HepG2 (cell line): Measurements from ENCODE around the gene BSN. TPM values are rescaled to one million over a fixed set of nuclear protein-coding genes. Genes with fewer than 3 reads are reported as not detected.
"Not testable (repeated sequence)": the region's sequence is repeated elsewhere in the genome, so short reads cannot be mapped to it uniquely, and the experiment has no call there.

Experiments
- ATAC-seq: fragments of 200-7000 bp; cut with Tn5 transposase; 3 replicates; pipeline ENCODE4 v1.9.1; 2020; ENCODE audit warnings: mild to moderate bottlenecking, moderate library complexity
- BruUV-seq: library from RNA; stranded (reverse); fragments of 400-500 nt; replicated peaks from 2 replicates; lab custom pipeline; 2021; lab: Mats Ljungman, UMichigan
- CTCF ChIA-PET: fragments of 300-600 bp; formaldehyde crosslinking; extraction: SDS; loops from one replicate; lab custom pipeline; 2021; ENCODE audit warnings: low total read pairs, inconsistent platforms, low intra/inter-chr PET ratio; lab: Yijun Ruan, JAX
- POLR2A ChIA-PET: fragments of 350-600 bp; sonication (Branson Sonifier 250); formaldehyde crosslinking; loops from one replicate; lab custom pipeline; 2020; ENCODE audit warnings: antibody characterized with exemption, inconsistent platforms; lab: Yijun Ruan, JAX
- DNase-seq: peaks from one replicate; pipeline ENCODE4 v3.0.0-alpha.2; 2015; ENCODE audit warnings: low spot score
- FAIRE-seq: peaks from 3 replicates; lab custom pipeline; 2011; peaks lifted over from hg19 to GRCh38; lab: Jason Lieb, UNC
- H2AFZ ChIP-seq: one replicate; pipeline ENCODE4 v1.6.1; 2011; ENCODE audit warnings: low read length, inconsistent platforms
- H3K27ac ChIP-seq: fragments of 300-600 bp; 3 replicates; pipeline ENCODE4 v1.8.0; 2011; ENCODE audit warnings: mixed run types, mild to moderate bottlenecking, mixed read lengths, low read length, inconsistent platforms; ENCODE audit not compliant: insufficient read depth; ENCODE audit errors: extremely low read length
- H3K27me3 ChIP-seq, 2 experiments: fragments of 200-600 bp in 1 of 2; 2 replicates in 1 of 2; 3 replicates in 1 of 2; pipeline versions ENCODE4 v1.6.0 to v1.8.0; 2011; ENCODE audit warnings: low read length in 2 of 2, mild to moderate bottlenecking in 2 of 2, moderate library complexity in 2 of 2, inconsistent platforms in 1 of 2; ENCODE audit not compliant: insufficient read depth in 2 of 2, control insufficient read depth in 1 of 2
- H3K36me3 ChIP-seq, 2 experiments: fragments of 200-600 bp in 1 of 2; replicated peaks in 1 of 2; 2 replicates in 1 of 2; 3 replicates in 1 of 2; pipeline versions ENCODE4 v1.5.1 to v1.8.0; 2011; ENCODE audit warnings: low read length in 2 of 2, inconsistent platforms in 1 of 2; ENCODE audit not compliant: insufficient read depth in 2 of 2, control insufficient read depth in 1 of 2
- H3K4me1 ChIP-seq: 2 replicates; pipeline ENCODE4 v1.5.1; 2012; ENCODE audit warnings: low read length, inconsistent platforms; ENCODE audit not compliant: insufficient read depth
- H3K4me2 ChIP-seq: 2 replicates; pipeline ENCODE4 v1.6.0; 2011; ENCODE audit warnings: low read depth, low read length, inconsistent platforms
- H3K4me3 ChIP-seq, 3 experiments: fragments of 200-600 bp in 1 of 3; sonication (generic), shearing (Covaris generic) in 1 of 3; replicated peaks in 1 of 3; 2 replicates each; pipeline ENCODE4 v1.5.1; 2011 to 2016; ENCODE audit warnings: low read length in 3 of 3, inconsistent platforms in 2 of 3, low read depth in 2 of 3, mild to moderate bottlenecking in 2 of 3, control low read depth in 1 of 3, mixed read lengths in 1 of 3; ENCODE audit not compliant: insufficient read depth in 1 of 3
- H3K79me2 ChIP-seq: one replicate; pipeline ENCODE4 v1.6.1; 2011; ENCODE audit warnings: low read length, inconsistent platforms; ENCODE audit not compliant: insufficient read depth
- H3K9ac ChIP-seq: 2 replicates; pipeline ENCODE4 v1.6.0; 2011; ENCODE audit warnings: mild to moderate bottlenecking, low read depth, low read length, inconsistent platforms; ENCODE audit not compliant: insufficient read depth
- H3K9me3 ChIP-seq: 2 replicates; pipeline ENCODE4 v1.5.1; 2012; ENCODE audit warnings: mild to moderate bottlenecking, low read length
- H4K20me1 ChIP-seq: 2 replicates; pipeline ENCODE4 v1.6.0; 2011; ENCODE audit warnings: inconsistent platforms, mild to moderate bottlenecking, low read length, moderate library complexity; ENCODE audit not compliant: insufficient read depth
- WGBS: methylation state at CpG from one replicate; pipeline ENCODE4 v1.1.6; 2017; ENCODE audit warnings: low lambda C conversion rate; 5-methylcytosine and 5-hydroxymethylcytosine counted together
- in situ Hi-C: cut with HindIII; loops from 2 replicates; pipeline ENCODE4 v1.10.0; 2017; ENCODE audit warnings: low pct_unique_long_range_greater_than_20kb; ENCODE audit not compliant: extremely low pct_ligation_motif_present
- intact Hi-C: fragments of 100-400 bp; cut with micrococcal nuclease; formaldehyde crosslinking; loops from one replicate; pipeline ENCODE4 v1.10.0; 2022; ENCODE audit not compliant: unreplicated experiment
- polyA plus RNA-seq, 8 experiments: library from polyadenylated mRNA; depleted of rRNA in 3 of 8; stranded (reverse) in 7 of 8; unstranded in 1 of 8; fragments of >200 nt; fragmentation: Illumina TruSeq in 4 of 8; extraction: Trizol in 4 of 8; gene quantifications; 2 replicates each; pipeline versions ENCODE4 v1.2.1 to v1.2.3, GENCODE V29; 2011 to 2016; ENCODE audit warnings: low read depth in 4 of 8, missing spikeins in 1 of 8, mixed read lengths in 1 of 8; ENCODE audit not compliant: insufficient read depth in 1 of 8
- total RNA-seq, 5 experiments: library from RNA; depleted of rRNA; stranded (reverse); fragments of >200 nt; fragmentation: Illumina TruSeq; extraction: Trizol; gene quantifications; 2 replicates each; pipeline ENCODE4 v1.2.3, GENCODE V29; 2016; ENCODE audit warnings: low read depth in 1 of 5

The BSN gene
- total and polyA plus RNA-seq, 2 of the 13 experiments (the other 11 are each of a cell fraction or from before 2014, with no cell fraction given), result 0.42 to 0.86 TPM

GRCh38 chr3:49694409-49695070 is 140.3 kb downstream of the BSN start:
- not testable (repeated sequence) for BruUV-seq

GRCh38 chr3:49695350-49696015 is 141.2 kb downstream of the BSN start:
- H3K4me3 ChIP-seq, H3K9ac ChIP-seq, H3K27me3 ChIP-seq, BruUV-seq, in situ Hi-C loops, H3K27ac ChIP-seq, FAIRE-seq, H3K4me2 ChIP-seq, H2AFZ ChIP-seq, H4K20me1 ChIP-seq, DNase-seq, H3K9me3 ChIP-seq, POLR2A ChIA-PET, intact Hi-C loops, CTCF ChIA-PET: not testable (repeated sequence)
- peaks cover 13 to 34% of the 10 kb centered on the region in 2 experiments; a peak in 4 of 5 replicates for H3K36me3 ChIP-seq
- peaks cover 20% of the 10 kb centered on the region for H3K4me1 ChIP-seq
- peak; percentile 52 for ATAC-seq
- no CpG with 5 or more reads among the region's 4 CpGs for WGBS
- peaks cover 21% of the 10 kb centered on the region for H3K79me2 ChIP-seq

More at GRCh38 chr3:49694409-49695070, 140.3 kb downstream of the BSN start:
- H3K9me3 ChIP-seq, intact Hi-C loops, H3K9ac ChIP-seq, in situ Hi-C loops, H4K20me1 ChIP-seq, H3K4me3 ChIP-seq, H2AFZ ChIP-seq, H3K27ac ChIP-seq, FAIRE-seq, CTCF ChIA-PET, H3K4me2 ChIP-seq, ATAC-seq, DNase-seq, POLR2A ChIA-PET, H3K27me3 ChIP-seq: not testable (repeated sequence)
- peaks cover 23% of the 10 kb centered on the region for H3K4me1 ChIP-seq
- 83% methylated on average over 5 of the region's 6 CpGs for WGBS
- peaks cover 30% of the 10 kb centered on the region for H3K79me2 ChIP-seq
- H3K36me3 ChIP-seq, result peaks cover 11 to 25% of the 10 kb centered on the region in 2 experiments; a peak in 4 of 5 replicates
